HG03097 (cell line): ENCODE measurements around the gene PRDX1.
"Not testable (repeated sequence)": the region's sequence is repeated elsewhere in the genome, so short reads cannot be mapped to it uniquely, and the experiment has no call there.

Experiments
- ATAC-seq: cut with Tn5 transposase; IDR thresholded peaks from one replicate; pipeline ENCODE4 v1.9.1; 2021; ENCODE audit not compliant: unreplicated experiment, low FRiP score

Gene PRDX1

DNA sequence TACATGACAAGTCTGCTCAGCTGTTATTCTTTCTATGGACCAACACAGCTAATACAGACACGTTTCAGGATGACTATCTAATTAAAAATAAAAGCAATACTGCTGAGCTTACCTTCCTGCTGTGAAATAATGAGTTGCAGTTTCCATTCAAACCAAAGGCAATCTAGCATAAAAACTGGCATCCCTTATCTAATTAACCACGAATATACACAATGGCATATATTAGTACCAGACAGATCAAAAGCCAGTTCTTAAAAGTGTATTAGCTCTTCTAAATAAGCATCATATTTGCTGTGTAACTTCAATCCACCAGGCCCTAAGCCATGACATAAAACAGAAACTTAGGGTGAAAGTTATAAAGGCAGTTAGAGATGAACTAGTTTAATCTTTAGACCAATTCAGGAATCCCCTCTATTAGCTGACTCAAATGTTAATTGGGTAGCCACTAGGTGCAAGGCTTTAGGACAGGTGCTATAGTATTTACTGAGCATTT lies 51.3 kb downstream of the PRDX1 start:
- no peak for ATAC-seq

GRCh38 chr1:45467353-45467752 lies 54.3 kb downstream of the PRDX1 start:
- not testable (repeated sequence) for ATAC-seq

- ATAC-seq: no peak
Measured at GRCh38 chr1:45465277-45465676, 56.4 kb downstream of the PRDX1 start.
